ENCODE data around the gene URI1. TPM values are rescaled to one million over a fixed set of nuclear protein-coding genes. Genes with fewer than 3 reads are reported as not detected.

The URI1 gene
- total RNA-seq, 1 experiment from 2014 or later = 56.0 TPM

GRCh38 chr19:30022659-30023058, 80.6 kb downstream of the URI1 start:
- no peaks in the 10 kb centered on the region; the same call in 1 of the 2 replicates for H3F3A ChIP-seq (ENCODE audit: insufficient read depth, low read depth)
- H3K27me3 ChIP-seq (ENCODE audit: insufficient read depth, low read depth) = no peaks in the 10 kb centered on the region
- BruUV-seq (replicated peaks) = no TSS peak
- no peak for DNase-seq
- H3K4me1 ChIP-seq (replicated peaks; ENCODE audit: insufficient read depth) = no peaks in the 10 kb centered on the region
- POLR2A ChIA-PET (ENCODE audit: unreplicated experiment) = no interaction called here
- TF ChIP-seq CTCF (conservative IDR thresholded peaks at IDR 0.05) = no peak
- TF ChIP-seq EZH2 (IDR thresholded peaks at IDR 0.05; ENCODE audit: low read depth) = no peak
- no peaks in the 10 kb centered on the region for H3K36me3 ChIP-seq (ENCODE audit: low read depth)
- no peak overlapping the region for H3K27ac ChIP-seq
- no peaks in the 10 kb centered on the region for H3K9me2 ChIP-seq (ENCODE audit: insufficient read depth)
- intact Hi-C loops (cut with micrococcal nuclease; ENCODE audit: unreplicated experiment) = no loop called here
- CTCF ChIA-PET = no interaction called here
- H4K20me1 ChIP-seq (ENCODE audit: insufficient read depth) = peaks cover 8% of the 10 kb centered on the region
- H3K4me3 ChIP-seq = no peak overlapping the region
- H2AFZ ChIP-seq = no peak overlapping the region
- no peak overlapping the region for H3K4me2 ChIP-seq
- no peaks in the 10 kb centered on the region for H3K9me3 ChIP-seq (ENCODE audit: insufficient read depth, low read depth)
- H3K79me2 ChIP-seq (ENCODE audit: low read depth) = no peaks in the 10 kb centered on the region

- ChIA-PET POLR2A (ENCODE audit: unreplicated experiment) (no interaction called here), CTCF (no interaction called here)
- TF ChIP-seq EZH2 (IDR thresholded peaks at IDR 0.05; ENCODE audit: low read depth) (no peak), CTCF (conservative IDR thresholded peaks at IDR 0.05) (no peak)
- H4K20me1 ChIP-seq (ENCODE audit: insufficient read depth) = peaks cover 8% of the 10 kb centered on the region
- H3K27ac ChIP-seq = no peak overlapping the region
- H3K4me1 ChIP-seq (replicated peaks; ENCODE audit: insufficient read depth) = no peaks in the 10 kb centered on the region
- H3K9me3 ChIP-seq (ENCODE audit: insufficient read depth, low read depth) = no peaks in the 10 kb centered on the region
- H3K4me2 ChIP-seq = no peak overlapping the region
- BruUV-seq (replicated peaks) = no TSS peak
- H3K79me2 ChIP-seq (ENCODE audit: low read depth) = no peaks in the 10 kb centered on the region
- H3K27me3 ChIP-seq (ENCODE audit: insufficient read depth, low read depth) = no peaks in the 10 kb centered on the region
- H2AFZ ChIP-seq = no peak overlapping the region
- H3K36me3 ChIP-seq (ENCODE audit: low read depth) = no peaks in the 10 kb centered on the region
- H3F3A ChIP-seq (ENCODE audit: insufficient read depth, low read depth) = peaks cover 4% of the 10 kb centered on the region; the same call in 1 of the 2 replicates
- no peak for DNase-seq
- no peak overlapping the region for H3K4me3 ChIP-seq
- H3K9me2 ChIP-seq (ENCODE audit: insufficient read depth) = no peaks in the 10 kb centered on the region
- intact Hi-C loops (cut with micrococcal nuclease; ENCODE audit: unreplicated experiment) = no loop called here
Measured at GRCh38 chr19:30023330-30023729, 81.3 kb downstream of the URI1 start.

- Histone ChIP-seq H3K79me2 (ENCODE audit: low read depth) (no peaks in the 10 kb centered on the region), H4K20me1 (ENCODE audit: insufficient read depth) (peaks cover 8% of the 10 kb centered on the region), H3K4me2 (no peak overlapping the region), H3K27ac (no peak overlapping the region), H3K27me3 (ENCODE audit: insufficient read depth, low read depth) (no peaks in the 10 kb centered on the region), H3K9me2 (ENCODE audit: insufficient read depth) (no peaks in the 10 kb centered on the region; the same call in 1 of the 2 replicates), H3K9me3 (ENCODE audit: insufficient read depth, low read depth) (no peaks in the 10 kb centered on the region), H3F3A (ENCODE audit: insufficient read depth, low read depth) (peaks cover 10% of the 10 kb centered on the region; the same call in 1 of the 2 replicates), H2AFZ (no peak overlapping the region), H3K4me1 (replicated peaks; ENCODE audit: insufficient read depth) (peaks cover 5% of the 10 kb centered on the region), H3K36me3 (ENCODE audit: low read depth) (no peaks in the 10 kb centered on the region), H3K4me3 (no peak overlapping the region)
- DNase-seq = no peak
- ChIA-PET CTCF (no interaction called here), POLR2A (ENCODE audit: unreplicated experiment) (no interaction called here)
- no TSS peak for BruUV-seq (replicated peaks)
- TF ChIP-seq CTCF (conservative IDR thresholded peaks at IDR 0.05) (no peak), EZH2 (IDR thresholded peaks at IDR 0.05; ENCODE audit: low read depth) (no peak)
- intact Hi-C loops (cut with micrococcal nuclease; ENCODE audit: unreplicated experiment) = no loop called here
Measured at GRCh38 chr19:30024091-30024490, 82.1 kb downstream of the URI1 start.

All from PC-9 (cell line).